Measurements from ENCODE around the gene LHFPL4. TPM values are rescaled to one million over a fixed set of nuclear protein-coding genes. Genes with fewer than 3 reads are reported as not detected.
"Not testable (repeated sequence)": the region's sequence is repeated elsewhere in the genome, so short reads cannot be mapped to it uniquely, and the experiment has no call there.

LHFPL4 gene
- total RNA-seq, 3 donors from 2014 or later (not counting 1 experiment from before 2014, with no cell fraction given): not detected

DNA sequence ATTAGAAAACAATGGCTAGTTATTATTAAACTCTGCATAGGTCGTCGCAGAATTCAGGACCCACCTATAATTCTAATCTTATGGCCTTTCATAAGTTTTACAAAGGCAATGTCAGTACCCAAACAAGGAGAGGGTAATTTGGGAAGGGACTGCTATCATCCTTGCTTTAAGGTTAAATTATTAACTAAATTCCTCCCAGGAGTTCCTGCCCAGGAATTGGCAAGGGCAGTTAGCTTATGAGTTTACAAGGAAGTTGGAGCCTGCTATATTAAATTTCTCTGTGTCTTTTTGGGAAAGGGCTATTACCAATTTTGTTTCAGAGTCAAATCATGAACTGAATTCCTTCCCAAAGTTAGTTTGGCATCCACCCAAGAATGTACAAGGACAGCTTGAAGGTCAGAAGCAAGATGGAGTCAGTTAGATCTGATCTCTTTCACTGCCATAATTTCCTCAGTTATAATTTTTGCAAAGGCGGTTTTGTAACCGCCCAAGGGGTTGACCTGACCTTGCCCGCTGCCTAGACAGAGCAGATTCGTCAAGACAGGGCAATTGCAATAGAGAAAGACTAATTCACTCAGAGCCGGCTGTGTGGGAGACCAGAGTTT, 45.3 kb upstream of the LHFPL4 start:
- Histone ChIP-seq H3K27ac (ENCODE audit: low read length) (no peak overlapping the region), H3K9me3 (ENCODE audit: control insufficient read depth, insufficient read depth, low read length) (no peaks in the 10 kb centered on the region), H3K36me3 (ENCODE audit: control insufficient read depth, insufficient read depth, low read length) (no peaks in the 10 kb centered on the region), H3K4me1 (ENCODE audit: control insufficient read depth, insufficient read depth, low read length) (no peaks in the 10 kb centered on the region), H3K27me3 (ENCODE audit: control insufficient read depth, insufficient read depth, low read length) (peaks cover 15% of the 10 kb centered on the region), H3K4me3 (ENCODE audit: low read length) (no peak overlapping the region)
- TF ChIP-seq, protein P1, sequence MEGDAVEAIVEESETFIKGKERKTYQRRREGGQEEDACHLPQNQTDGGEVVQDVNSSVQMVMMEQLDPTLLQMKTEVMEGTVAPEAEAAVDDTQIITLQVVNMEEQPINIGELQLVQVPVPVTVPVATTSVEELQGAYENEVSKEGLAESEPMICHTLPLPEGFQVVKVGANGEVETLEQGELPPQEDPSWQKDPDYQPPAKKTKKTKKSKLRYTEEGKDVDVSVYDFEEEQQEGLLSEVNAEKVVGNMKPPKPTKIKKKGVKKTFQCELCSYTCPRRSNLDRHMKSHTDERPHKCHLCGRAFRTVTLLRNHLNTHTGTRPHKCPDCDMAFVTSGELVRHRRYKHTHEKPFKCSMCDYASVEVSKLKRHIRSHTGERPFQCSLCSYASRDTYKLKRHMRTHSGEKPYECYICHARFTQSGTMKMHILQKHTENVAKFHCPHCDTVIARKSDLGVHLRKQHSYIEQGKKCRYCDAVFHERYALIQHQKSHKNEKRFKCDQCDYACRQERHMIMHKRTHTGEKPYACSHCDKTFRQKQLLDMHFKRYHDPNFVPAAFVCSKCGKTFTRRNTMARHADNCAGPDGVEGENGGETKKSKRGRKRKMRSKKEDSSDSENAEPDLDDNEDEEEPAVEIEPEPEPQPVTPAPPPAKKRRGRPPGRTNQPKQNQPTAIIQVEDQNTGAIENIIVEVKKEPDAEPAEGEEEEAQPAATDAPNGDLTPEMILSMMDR (IDR thresholded peaks at IDR 0.05): no peak
- no peak for ATAC-seq
- intact Hi-C loops (cut with micrococcal nuclease): no loop called here
- no peaks in the 10 kb centered on the region for H3K4me1 Mint-ChIP-seq
- H3K9me3 Mint-ChIP-seq: no peaks in the 10 kb centered on the region
- no peaks in the 10 kb centered on the region for H3K36me3 Mint-ChIP-seq
- no peak overlapping the region for H3K4me3 Mint-ChIP-seq
- no peak for DNase-seq
- H3K27ac Mint-ChIP-seq: no peak overlapping the region
- peaks cover 18 to 27% of the 10 kb centered on the region in 2 donors for H3K27me3 Mint-ChIP-seq (ENCODE audit: low read depth in 2 of 2)
- WGBS (ENCODE audit: insufficient coverage): 96% methylated on average over 7 of the region's 7 CpGs

DNA sequence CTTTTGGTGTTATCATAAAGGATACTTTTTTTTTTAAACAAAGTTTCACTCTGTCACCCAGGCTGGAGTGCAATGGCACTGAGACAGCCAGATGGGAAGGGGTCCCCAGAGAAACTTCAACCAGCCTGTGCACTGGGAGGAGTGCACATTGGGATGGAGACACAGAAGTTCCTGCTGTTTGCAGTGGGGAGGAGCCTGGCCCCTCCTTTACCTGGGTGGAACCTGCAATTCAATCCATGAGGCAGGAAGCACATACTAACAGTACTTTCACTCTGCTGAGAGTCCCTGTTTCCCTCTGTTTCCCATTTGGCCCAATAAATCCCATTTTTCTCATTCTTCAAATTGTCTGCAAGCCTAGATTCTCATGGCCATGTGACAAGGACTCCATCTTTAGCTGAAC, 42.3 kb upstream of the LHFPL4 start:
- Histone ChIP-seq H3K4me1 (ENCODE audit: control insufficient read depth, insufficient read depth, low read length) (no peaks in the 10 kb centered on the region), H3K4me3 (ENCODE audit: low read length) (no peak overlapping the region), H3K36me3 (ENCODE audit: control insufficient read depth, insufficient read depth, low read length) (no peaks in the 10 kb centered on the region), H3K27ac (ENCODE audit: low read length) (no peak overlapping the region), H3K27me3 (ENCODE audit: control insufficient read depth, insufficient read depth, low read length) (peaks cover 4% of the 10 kb centered on the region), H3K9me3 (ENCODE audit: control insufficient read depth, insufficient read depth, low read length) (no peaks in the 10 kb centered on the region)
- H3K27ac Mint-ChIP-seq: no peak overlapping the region
- no peak overlapping the region for H3K4me3 Mint-ChIP-seq
- intact Hi-C loops (cut with micrococcal nuclease): no loop called here
- no peaks in the 10 kb centered on the region for H3K4me1 Mint-ChIP-seq
- no peak for ATAC-seq
- H3K9me3 Mint-ChIP-seq: no peaks in the 10 kb centered on the region
- no peak for DNase-seq
- no peaks in the 10 kb centered on the region for H3K36me3 Mint-ChIP-seq
- TF ChIP-seq, protein P1 (IDR thresholded peaks at IDR 0.05): no peak
- peaks cover 10 to 30% of the 10 kb centered on the region in 2 donors for H3K27me3 Mint-ChIP-seq (ENCODE audit: low read depth in 2 of 2)

GRCh38 chr3:9591781-9592180, 38.2 kb upstream of the LHFPL4 start:
- H3K4me3 ChIP-seq (ENCODE audit: low read length); H3K36me3 Mint-ChIP-seq; H3K4me1 ChIP-seq (ENCODE audit: control insufficient read depth, insufficient read depth, low read length); H3K9me3 ChIP-seq (ENCODE audit: control insufficient read depth, insufficient read depth, low read length); H3K27me3 ChIP-seq (ENCODE audit: control insufficient read depth, insufficient read depth, low read length); intact Hi-C loops (cut with micrococcal nuclease); H3K9me3 Mint-ChIP-seq; DNase-seq; H3K27me3 Mint-ChIP-seq (ENCODE audit: low read depth in 2 of 2); H3K4me3 Mint-ChIP-seq; H3K27ac ChIP-seq (ENCODE audit: low read length); H3K36me3 ChIP-seq (ENCODE audit: control insufficient read depth, insufficient read depth, low read length); ATAC-seq; H3K4me1 Mint-ChIP-seq; H3K27ac Mint-ChIP-seq: not testable (repeated sequence)
- WGBS (ENCODE audit: insufficient coverage): 95% methylated on average over 19 of the region's 28 CpGs

- Mint-ChIP-seq H3K27me3 (ENCODE audit: low read depth in 2 of 2) (peaks cover 0 to 9% of the 10 kb centered on the region in 2 donors), H3K4me3 (no peak overlapping the region), H3K36me3 (no peaks in the 10 kb centered on the region), H3K9me3 (no peaks in the 10 kb centered on the region), H3K4me1 (no peaks in the 10 kb centered on the region), H3K27ac (no peak overlapping the region)
- H3K36me3 ChIP-seq (ENCODE audit: control insufficient read depth, insufficient read depth, low read length): no peaks in the 10 kb centered on the region
- TF ChIP-seq, protein P1 (IDR thresholded peaks at IDR 0.05): no peak
- no peak for DNase-seq
- H3K27ac ChIP-seq (ENCODE audit: low read length): no peak overlapping the region
- H3K4me1 ChIP-seq (ENCODE audit: control insufficient read depth, insufficient read depth, low read length): no peaks in the 10 kb centered on the region
- intact Hi-C loops (cut with micrococcal nuclease): no loop called here
- no peak overlapping the region for H3K4me3 ChIP-seq (ENCODE audit: low read length)
- ATAC-seq: no peak
- H3K27me3 ChIP-seq (ENCODE audit: control insufficient read depth, insufficient read depth, low read length): no peaks in the 10 kb centered on the region
- H3K9me3 ChIP-seq (ENCODE audit: control insufficient read depth, insufficient read depth, low read length): no peaks in the 10 kb centered on the region
- 3% methylated on average over 8 of the region's 8 CpGs for WGBS (ENCODE audit: insufficient coverage)
Observed at GRCh38 chr3:9590282-9590791, 36.7 kb upstream of the LHFPL4 start.
